ENCODE data around the gene FRMD4B. TPM values are rescaled to one million over a fixed set of nuclear protein-coding genes. Genes with fewer than 3 reads are reported as not detected.
A peak's percentile ranks its signal among the peaks of the same experiment; 100 is the strongest.

FRMD4B gene
- total RNA-seq, 1 donor from 2014 or later = 78.0 TPM

- no peak overlapping the region for H3K4me3 Mint-ChIP-seq (ENCODE audit: low read depth)
- no peaks in the 10 kb centered on the region for H3K27me3 Mint-ChIP-seq (ENCODE audit: low read depth)
- H3K9me3 Mint-ChIP-seq = no peaks in the 10 kb centered on the region
- peaks cover 96% of the 10 kb centered on the region for H3K36me3 Mint-ChIP-seq (ENCODE audit: low read depth)
- DNase-seq (ENCODE audit: low spot score) = no peak
- intact Hi-C loops (cut with micrococcal nuclease) = no loop called here
- H3K27ac Mint-ChIP-seq = no peak overlapping the region
- H3K4me1 Mint-ChIP-seq (ENCODE audit: low read depth) = peaks cover 38% of the 10 kb centered on the region
Measured at GRCh38 chr3:69193749-69194148, 192.1 kb downstream of the FRMD4B start.

GRCh38 chr3:69191516-69191915 lies 194.4 kb downstream of the FRMD4B start:
- H3K9me3 Mint-ChIP-seq = no peaks in the 10 kb centered on the region
- H3K27ac Mint-ChIP-seq = no peak overlapping the region
- H3K4me3 Mint-ChIP-seq (ENCODE audit: low read depth) = no peak overlapping the region
- no peak for DNase-seq (ENCODE audit: low spot score)
- peaks cover 93% of the 10 kb centered on the region for H3K36me3 Mint-ChIP-seq (ENCODE audit: low read depth)
- intact Hi-C loops (cut with micrococcal nuclease) = no loop called here
- peaks cover 21% of the 10 kb centered on the region for H3K4me1 Mint-ChIP-seq (ENCODE audit: low read depth)
- no peaks in the 10 kb centered on the region for H3K27me3 Mint-ChIP-seq (ENCODE audit: low read depth)

DNA sequence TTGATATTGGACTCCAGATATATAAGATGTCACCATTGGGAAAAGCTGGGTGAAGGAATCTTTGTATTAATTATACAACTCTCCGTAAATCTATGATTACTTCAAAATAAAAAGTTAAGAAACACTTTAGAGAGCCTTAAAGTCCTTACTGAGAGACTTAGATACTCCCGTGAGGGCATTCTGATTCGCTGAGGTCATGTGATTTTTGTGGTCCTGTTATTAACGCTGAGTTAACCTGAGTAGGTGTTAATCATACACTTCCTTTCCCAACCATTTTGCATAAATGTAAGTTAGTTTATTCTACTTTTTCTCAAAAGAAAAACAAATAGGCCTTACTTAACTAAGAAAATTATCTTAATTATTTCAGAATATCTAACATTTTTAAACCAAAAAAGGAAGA lies 196.4 kb downstream of the FRMD4B start:
- no peaks in the 10 kb centered on the region for H3K27me3 Mint-ChIP-seq (ENCODE audit: low read depth)
- peaks cover 12% of the 10 kb centered on the region for H3K4me1 Mint-ChIP-seq (ENCODE audit: low read depth)
- intact Hi-C loops (cut with micrococcal nuclease) = no loop called here
- H3K36me3 Mint-ChIP-seq (ENCODE audit: low read depth) = peaks cover 83% of the 10 kb centered on the region
- H3K27ac Mint-ChIP-seq = no peak overlapping the region
- DNase-seq (ENCODE audit: low spot score) = no peak
- no peak overlapping the region for H3K4me3 Mint-ChIP-seq (ENCODE audit: low read depth)
- no peaks in the 10 kb centered on the region for H3K9me3 Mint-ChIP-seq

DNA sequence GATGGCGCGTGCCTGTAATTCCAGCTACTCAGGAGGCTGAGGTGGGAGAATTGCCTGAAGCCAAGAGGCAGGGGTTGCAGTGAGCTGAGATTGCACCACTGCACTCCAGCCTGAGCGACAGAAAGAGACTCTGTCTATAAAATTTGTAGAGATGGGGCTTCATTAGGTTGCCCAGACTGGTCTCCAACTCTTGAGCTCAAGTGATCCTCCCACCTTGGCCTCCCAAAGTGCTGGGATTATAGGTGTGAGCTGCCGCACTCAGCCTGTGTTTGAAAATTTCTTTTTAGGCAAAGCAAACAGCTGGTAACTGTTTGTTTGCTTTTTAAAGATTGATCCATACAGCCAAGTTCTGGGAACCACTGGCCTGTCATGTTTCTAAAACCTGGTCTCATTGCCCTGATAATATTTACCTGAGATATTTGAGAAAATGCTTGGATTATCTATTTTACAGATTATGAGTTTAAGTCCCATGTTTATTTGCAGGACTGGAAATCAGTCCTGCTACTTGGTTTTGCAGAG lies 199.3 kb downstream of the FRMD4B start:
- no peaks in the 10 kb centered on the region for H3K27me3 Mint-ChIP-seq (ENCODE audit: low read depth)
- peaks cover 73% of the 10 kb centered on the region for H3K36me3 Mint-ChIP-seq (ENCODE audit: low read depth)
- DNase-seq (ENCODE audit: low spot score) = no peak
- peaks cover 12% of the 10 kb centered on the region for H3K4me1 Mint-ChIP-seq (ENCODE audit: low read depth)
- no peaks in the 10 kb centered on the region for H3K9me3 Mint-ChIP-seq
- intact Hi-C loops (cut with micrococcal nuclease) = no loop called here
- H3K27ac Mint-ChIP-seq = no peak overlapping the region
- H3K4me3 Mint-ChIP-seq (ENCODE audit: low read depth) = no peak overlapping the region

GRCh38 chr3:69182588-69183316 lies 203.1 kb downstream of the FRMD4B start:
- peaks cover 20% of the 10 kb centered on the region for H3K4me1 Mint-ChIP-seq (ENCODE audit: low read depth)
- no peak overlapping the region for H3K4me3 Mint-ChIP-seq (ENCODE audit: low read depth)
- DNase-seq (ENCODE audit: low spot score) = no peak
- no peaks in the 10 kb centered on the region for H3K9me3 Mint-ChIP-seq
- peaks cover 76% of the 10 kb centered on the region for H3K36me3 Mint-ChIP-seq (ENCODE audit: low read depth)
- H3K27me3 Mint-ChIP-seq (ENCODE audit: low read depth) = no peaks in the 10 kb centered on the region
- intact Hi-C loops (cut with micrococcal nuclease) = no loop called here
- peak overlapping the region; percentile 20 for H3K27ac Mint-ChIP-seq

GRCh38 chr3:69181592-69182211 lies 204.2 kb downstream of the FRMD4B start:
- Mint-ChIP-seq H3K27me3 (ENCODE audit: low read depth) (no peaks in the 10 kb centered on the region), H3K27ac (peak overlapping the region; percentile 24), H3K9me3 (no peaks in the 10 kb centered on the region), H3K4me1 (ENCODE audit: low read depth) (peaks cover 22% of the 10 kb centered on the region), H3K36me3 (ENCODE audit: low read depth) (peaks cover 73% of the 10 kb centered on the region), H3K4me3 (ENCODE audit: low read depth) (no peak overlapping the region)
- no peak for DNase-seq (ENCODE audit: low spot score)
- intact Hi-C loops (cut with micrococcal nuclease) = loop anchor here (2.0 kb wide), 1 partner anchor 15 kb away; no protein-coding TSS in a partner anchor

DNA sequence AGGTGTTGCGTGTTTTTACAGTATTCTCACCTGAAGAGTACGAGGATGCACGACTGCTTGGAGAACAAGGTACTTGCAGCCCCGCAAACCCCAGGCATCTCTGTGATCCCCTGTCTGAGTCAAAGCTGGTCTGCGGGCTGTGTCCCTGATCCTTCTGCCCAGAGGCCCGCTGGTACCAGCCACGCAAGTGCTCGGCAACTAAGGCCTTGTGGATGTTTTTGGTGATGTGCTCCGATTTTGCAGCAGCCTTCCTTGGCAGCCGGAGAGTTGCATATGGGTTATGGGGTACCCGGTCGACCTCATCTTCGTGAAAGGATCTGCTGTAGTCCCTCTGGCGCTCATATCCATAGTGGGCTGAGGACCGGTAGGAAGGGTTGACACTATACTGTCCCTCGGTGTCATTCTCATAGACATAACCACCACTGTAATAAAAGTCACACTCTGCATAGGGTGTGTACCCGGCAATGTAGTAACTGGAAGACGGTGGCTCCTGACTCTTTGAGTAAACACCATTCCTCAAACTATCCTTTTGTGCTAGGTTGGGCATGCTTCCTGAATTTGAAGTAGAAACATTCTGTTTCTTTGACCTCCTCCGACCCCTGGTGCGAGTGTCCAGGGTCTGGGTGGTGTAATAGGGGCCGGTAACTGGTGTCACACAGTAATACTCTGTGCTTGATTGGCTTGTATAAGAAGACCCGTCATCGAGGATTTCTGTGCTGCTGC lies 204.9 kb downstream of the FRMD4B start:
- Mint-ChIP-seq H3K27ac (peak overlapping the region; percentile 24), H3K36me3 (ENCODE audit: low read depth) (peaks cover 78% of the 10 kb centered on the region), H3K4me3 (ENCODE audit: low read depth) (no peak overlapping the region)

DNA sequence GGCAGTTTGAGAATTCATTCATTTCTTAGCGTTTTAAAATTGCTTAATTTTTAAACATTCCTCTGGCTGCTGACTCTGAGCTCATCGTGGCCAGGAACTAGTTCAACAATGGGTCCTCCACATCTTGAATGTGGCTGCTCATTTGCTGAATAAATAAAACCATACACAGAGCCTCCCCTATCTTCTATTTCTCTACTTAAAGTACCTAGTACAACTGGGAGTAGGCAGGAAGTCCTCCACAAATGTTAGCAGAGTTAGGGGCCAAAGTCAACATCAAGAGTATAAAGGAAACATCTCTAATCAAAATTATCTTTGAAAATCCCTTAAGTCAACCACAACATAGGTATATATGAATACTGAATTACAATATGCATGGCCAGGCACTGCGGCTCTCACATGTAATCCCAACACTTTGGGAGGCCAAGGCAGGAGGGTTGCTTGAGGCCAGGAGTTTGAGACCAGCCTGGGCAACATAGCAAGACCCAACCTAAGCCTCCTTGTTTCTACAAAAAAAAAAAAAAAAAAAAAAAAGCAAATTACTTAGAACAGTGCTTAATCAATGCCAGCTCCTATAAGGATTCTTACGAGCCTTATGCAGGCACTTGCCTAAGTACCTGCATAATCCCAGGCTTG lies 206.0 kb downstream of the FRMD4B start:
- Mint-ChIP-seq H3K27ac (no peak overlapping the region), H3K4me1 (ENCODE audit: low read depth) (peaks cover 28% of the 10 kb centered on the region), H3K9me3 (no peaks in the 10 kb centered on the region), H3K4me3 (ENCODE audit: low read depth) (no peak overlapping the region), H3K36me3 (ENCODE audit: low read depth) (peaks cover 82% of the 10 kb centered on the region), H3K27me3 (ENCODE audit: low read depth) (no peaks in the 10 kb centered on the region)
- intact Hi-C loops (cut with micrococcal nuclease) = loop anchor here (2.0 to 5.0 kb wide), 2 partner anchors 17 to 127 kb away; no protein-coding TSS in a partner anchor
- DNase-seq (ENCODE audit: low spot score) = no peak

More for the DNA sequence above, 204.9 kb downstream of the FRMD4B start:
- intact Hi-C loops (cut with micrococcal nuclease) = loop anchor here (2.0 kb wide), 1 partner anchor 16 kb away; no protein-coding TSS in a partner anchor
- H3K9me3 Mint-ChIP-seq = no peaks in the 10 kb centered on the region
- peaks cover 22% of the 10 kb centered on the region for H3K4me1 Mint-ChIP-seq (ENCODE audit: low read depth)
- H3K27me3 Mint-ChIP-seq (ENCODE audit: low read depth) = no peaks in the 10 kb centered on the region
- no peak for DNase-seq (ENCODE audit: low spot score)

GRCh38 chr3:69178838-69179739 lies 206.8 kb downstream of the FRMD4B start:
- intact Hi-C loops (cut with micrococcal nuclease) = loop anchor here (5.0 kb wide), 1 partner anchor 128 kb away; no protein-coding TSS in a partner anchor
- no peak for DNase-seq (ENCODE audit: low spot score)
- Mint-ChIP-seq H3K27ac (peak overlapping the region; percentile 19), H3K27me3 (ENCODE audit: low read depth) (no peaks in the 10 kb centered on the region), H3K9me3 (no peaks in the 10 kb centered on the region), H3K36me3 (ENCODE audit: low read depth) (peaks cover 84% of the 10 kb centered on the region), H3K4me1 (ENCODE audit: low read depth) (peaks cover 28% of the 10 kb centered on the region), H3K4me3 (ENCODE audit: low read depth) (no peak overlapping the region)

DNA sequence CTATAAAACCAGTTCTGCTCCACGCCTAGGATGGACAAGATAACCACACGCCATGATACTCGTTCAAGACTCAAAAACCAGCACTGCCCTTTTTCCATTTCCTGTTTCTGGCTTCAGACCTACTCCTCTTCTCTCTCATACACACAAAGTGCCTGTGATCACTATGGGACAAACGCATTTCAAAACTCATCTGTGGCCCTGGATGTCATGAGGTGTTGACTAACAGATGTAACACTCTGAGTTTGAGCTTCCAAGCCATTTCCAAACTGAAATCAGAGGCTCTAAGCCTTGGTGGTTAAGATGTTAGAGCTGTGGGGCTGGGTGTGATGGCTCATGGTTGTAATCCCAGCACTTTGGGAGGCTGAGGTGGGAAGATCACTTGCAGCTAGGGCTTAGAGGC lies 207.8 kb downstream of the FRMD4B start:
- H3K36me3 Mint-ChIP-seq (ENCODE audit: low read depth) = peaks cover 89% of the 10 kb centered on the region
- no peak for DNase-seq (ENCODE audit: low spot score)
- H3K27ac Mint-ChIP-seq = peak overlapping the region; percentile 37
- no peaks in the 10 kb centered on the region for H3K9me3 Mint-ChIP-seq
- H3K4me1 Mint-ChIP-seq (ENCODE audit: low read depth) = peaks cover 26% of the 10 kb centered on the region
- intact Hi-C loops (cut with micrococcal nuclease) = loop anchor here (5.0 kb wide), 1 partner anchor 129 kb away; no protein-coding TSS in a partner anchor
- H3K4me3 Mint-ChIP-seq (ENCODE audit: low read depth) = no peak overlapping the region
- H3K27me3 Mint-ChIP-seq (ENCODE audit: low read depth) = no peaks in the 10 kb centered on the region

GRCh38 chr3:69174871-69175737 lies 210.8 kb downstream of the FRMD4B start:
- Mint-ChIP-seq H3K4me3 (ENCODE audit: low read depth) (no peak overlapping the region), H3K9me3 (no peaks in the 10 kb centered on the region), H3K27ac (no peak overlapping the region), H3K36me3 (ENCODE audit: low read depth) (peaks cover 89% of the 10 kb centered on the region), H3K4me1 (ENCODE audit: low read depth) (peaks cover 25% of the 10 kb centered on the region), H3K27me3 (ENCODE audit: low read depth) (no peaks in the 10 kb centered on the region)
- DNase-seq (ENCODE audit: low spot score) = no peak
- intact Hi-C loops (cut with micrococcal nuclease) = loop anchor here (5.0 kb wide), 1 partner anchor 132 kb away; no protein-coding TSS in a partner anchor
